ENCODE data around the gene MAGI1. TPM values are rescaled to one million over a fixed set of nuclear protein-coding genes. Genes with fewer than 3 reads are reported as not detected.

MAGI1 gene
- polyA plus RNA-seq, 1 of the 3 experiments (the other 2 are of a cell fraction): 10.3 TPM

GRCh38 chr3:65481085-65481484, 557.6 kb downstream of the MAGI1 start:
- H3K9ac ChIP-seq: no peak overlapping the region
- H3K27ac ChIP-seq (ENCODE audit: low read depth in 2 of 2, low read length in 1 of 2): no peak overlapping the region
- DNase-seq: no peak
- ChIA-PET POLR2A (no interaction called here), CTCF (interaction anchor here (1.1 to 2.0 kb wide), 2 partner anchors 13 to 193 kb away, joined by 3 to 6 read pairs; no protein-coding TSS in a partner anchor)
- no peaks in the 10 kb centered on the region for H3K9me3 ChIP-seq
- H3K4me3 ChIP-seq (ENCODE audit: low read depth in 2 of 2, low read length in 1 of 2): no peak overlapping the region
- H3K79me2 ChIP-seq (ENCODE audit: insufficient read depth): peaks cover 5% of the 10 kb centered on the region; the same call in 1 of the 2 replicates
- WGBS (ENCODE audit: low lambda C conversion rate): 96% methylated on average over 4 of the region's 4 CpGs
- H2AFZ ChIP-seq (ENCODE audit: low read depth): no peak overlapping the region
- no peaks in the 10 kb centered on the region for H3K27me3 ChIP-seq (ENCODE audit: insufficient read depth)
- no peaks in the 10 kb centered on the region for H3F3A ChIP-seq (replicated peaks; ENCODE audit: insufficient read depth)
- H3K9me2 ChIP-seq: no peaks in the 10 kb centered on the region
- H4K20me1 ChIP-seq (ENCODE audit: insufficient read depth): no peaks in the 10 kb centered on the region
- no peak overlapping the region for H3K4me2 ChIP-seq
- H3K4me1 ChIP-seq (ENCODE audit: control insufficient read depth in 1 of 2, insufficient read depth in 2 of 2, low read depth in 1 of 2, low read length in 1 of 2): peaks cover 0 to 27% of the 10 kb centered on the region in 2 experiments; a peak in 2 of 4 replicates
- no peaks in the 10 kb centered on the region for H3K36me3 ChIP-seq (replicated peaks in 1 of 2; ENCODE audit: control insufficient read depth in 1 of 2, insufficient read depth in 2 of 2, low read length in 1 of 2)
- TF ChIP-seq SMC3 (IDR thresholded peaks at IDR 0.05; ENCODE audit: low read depth, low read length): no peak
- TF ChIP-seq PBX3 (IDR thresholded peaks at IDR 0.05): no peak
- no peak for TF ChIP-seq NRF1 (IDR thresholded peaks at IDR 0.05; ENCODE audit: low read depth, low read length)
- no peak for TF ChIP-seq MAX (IDR thresholded peaks at IDR 0.05; ENCODE audit: low read depth)
- TF ChIP-seq IRF3 (IDR thresholded peaks at IDR 0.05; ENCODE audit: low read depth, low read length): no peak
- TF ChIP-seq RFX5 (IDR thresholded peaks at IDR 0.05; ENCODE audit: low read length): no peak
- TF ChIP-seq REST (IDR thresholded peaks at IDR 0.05; ENCODE audit: low read depth, low read length): no peak

- 95% methylated on average over 3 of the region's 3 CpGs for whole genome bisulfite sequencing (ENCODE audit: low lambda C conversion rate)
- H3K27me3 ChIP-seq (ENCODE audit: insufficient read depth): no peaks in the 10 kb centered on the region
- H3K9me2 ChIP-seq: no peaks in the 10 kb centered on the region
- H3K4me3 ChIP-seq (ENCODE audit: low read depth in 2 of 2, low read length in 1 of 2): no peak overlapping the region
- H3K4me1 ChIP-seq (ENCODE audit: control insufficient read depth in 1 of 2, insufficient read depth in 2 of 2, low read depth in 1 of 2, low read length in 1 of 2): peaks cover 0 to 26% of the 10 kb centered on the region in 2 experiments; a peak in 2 of 4 replicates
- H3K9me3 ChIP-seq: no peaks in the 10 kb centered on the region
- DNase-seq: no peak
- no peaks in the 10 kb centered on the region for H4K20me1 ChIP-seq (ENCODE audit: insufficient read depth)
- H2AFZ ChIP-seq (ENCODE audit: low read depth): no peak overlapping the region
- ChIA-PET POLR2A (no interaction called here), CTCF (interaction anchor here (0.9 to 1.1 kb wide), 3 partner anchors 14 to 40 kb away, joined by 3 read pairs; no protein-coding TSS in a partner anchor)
- H3K36me3 ChIP-seq (replicated peaks in 1 of 2; ENCODE audit: control insufficient read depth in 1 of 2, insufficient read depth in 2 of 2, low read length in 1 of 2): no peaks in the 10 kb centered on the region
- H3F3A ChIP-seq (replicated peaks; ENCODE audit: insufficient read depth): no peaks in the 10 kb centered on the region
- TF ChIP-seq RCOR1 (IDR thresholded peaks at IDR 0.05; ENCODE audit: low read length): no peak
- no peak for TF ChIP-seq YY1 (IDR thresholded peaks at IDR 0.05; ENCODE audit: low read depth)
- TF ChIP-seq IRF3 (IDR thresholded peaks at IDR 0.05; ENCODE audit: low read depth, low read length): no peak
- no peak for TF ChIP-seq USF2 (IDR thresholded peaks at IDR 0.05; ENCODE audit: borderline replicate concordance, low read depth, low read length)
- no peak for TF ChIP-seq FOXM1 (IDR thresholded peaks at IDR 0.05; ENCODE audit: low read depth)
- no peak for TF ChIP-seq MAX (IDR thresholded peaks at IDR 0.05; ENCODE audit: low read depth)
- no peak for TF ChIP-seq NRF1 (IDR thresholded peaks at IDR 0.05; ENCODE audit: low read depth, low read length)
- no peak for TF ChIP-seq ZBTB33 (IDR thresholded peaks at IDR 0.05; ENCODE audit: borderline replicate concordance, low read depth)
- no peak for TF ChIP-seq SMC3 (IDR thresholded peaks at IDR 0.05; ENCODE audit: low read depth, low read length)
- no peak overlapping the region for H3K9ac ChIP-seq
- no peak overlapping the region for H3K27ac ChIP-seq (ENCODE audit: low read depth in 2 of 2, low read length in 1 of 2)
- no peaks in the 10 kb centered on the region for H3K79me2 ChIP-seq (ENCODE audit: insufficient read depth)
- no peak overlapping the region for H3K4me2 ChIP-seq
Measured at GRCh38 chr3:65479990-65480389, 558.7 kb downstream of the MAGI1 start.

Data from SK-N-SH (cell line).